Thymus (tissue), 11 donors: ENCODE measurements around the gene CALML6. TPM values are rescaled to one million over a fixed set of nuclear protein-coding genes. Genes with fewer than 3 reads are reported as not detected.

Experiments
- DNase-seq, 9 donors: peaks; one replicate each; pipeline ENCODE4 v3.0.0-alpha.2; 2013; ENCODE audit warnings: low spot score in 9 of 9, low read depth in 6 of 9, missing footprints in 1 of 9
- H3K27ac ChIP-seq, 2 donors: one replicate each; pipeline ENCODE4 v1.5.1; 2013; ENCODE audit warnings: control low read depth in 1 of 2, low read depth in 1 of 2, low read length in 1 of 2, mild to moderate bottlenecking in 1 of 2, moderate library complexity in 1 of 2
- H3K27me3 ChIP-seq, 2 donors: one replicate each; pipeline ENCODE4 v1.5.1; 2013; ENCODE audit warnings: low read length in 1 of 2; ENCODE audit not compliant: control insufficient read depth in 2 of 2, insufficient read depth in 1 of 2
- H3K36me3 ChIP-seq, 2 donors: one replicate each; pipeline ENCODE4 v1.5.1; 2013; ENCODE audit warnings: low read length in 1 of 2, mild to moderate bottlenecking in 1 of 2, moderate library complexity in 1 of 2; ENCODE audit not compliant: control insufficient read depth in 2 of 2, insufficient read depth in 2 of 2
- H3K4me1 ChIP-seq, 2 donors: one replicate each; pipeline ENCODE4 v1.5.1; 2013; ENCODE audit warnings: low read length in 2 of 2; ENCODE audit not compliant: control insufficient read depth in 2 of 2, insufficient read depth in 2 of 2
- H3K4me3 ChIP-seq, 2 donors: one replicate each; pipeline ENCODE4 v1.5.1; 2013; ENCODE audit warnings: low read length in 2 of 2, control low read depth in 1 of 2, mild to moderate bottlenecking in 1 of 2
- H3K9me3 ChIP-seq, 2 donors: one replicate each; pipeline ENCODE4 v1.5.1; 2013; ENCODE audit warnings: low read length in 1 of 2, mild to moderate bottlenecking in 1 of 2; ENCODE audit not compliant: control insufficient read depth in 2 of 2, insufficient read depth in 1 of 2
- WGBS: extraction: QIAGEN DNeasy Blood & Tissue Kit; methylation state at CpG from one replicate; pipeline ENCODE4 v1.1.7; 2013; 5-methylcytosine and 5-hydroxymethylcytosine counted together
- polyA plus RNA-seq: library from polyadenylated mRNA; stranded (reverse); fragments of 200-250 nt; gene quantifications from one replicate; pipeline ENCODE4 v1.2.3, GENCODE V29; 2013
- total RNA-seq: library from RNA; stranded (reverse); fragments of 120-200 nt; gene quantifications from one replicate; pipeline ENCODE4 v1.2.4, GENCODE V29; 2013
- donor health status: healthy.

Gene CALML6
- total and polyA plus RNA-seq, 2 donors, result 0.47 to 7.1 TPM

GRCh38 chr1:1906185-1907097 is 8.6 kb upstream of the CALML6 start:
- no peaks in the 10 kb centered on the region for H3K36me3 ChIP-seq
- WGBS, result 36% methylated on average over 15 of the region's 15 CpGs
- peak overlapping the region in 1 of 2 donors; percentile 41 for H3K27ac ChIP-seq
- no peak overlapping the region for H3K4me3 ChIP-seq
- peak in 5 of 9 donors; percentile 39 to 73 (median 67) for DNase-seq
- H3K9me3 ChIP-seq, result peaks cover 0 to 6% of the 10 kb centered on the region in 2 donors
- H3K27me3 ChIP-seq, result no peaks in the 10 kb centered on the region
- H3K4me1 ChIP-seq, result peaks cover 4 to 33% of the 10 kb centered on the region in 2 donors

DNA sequence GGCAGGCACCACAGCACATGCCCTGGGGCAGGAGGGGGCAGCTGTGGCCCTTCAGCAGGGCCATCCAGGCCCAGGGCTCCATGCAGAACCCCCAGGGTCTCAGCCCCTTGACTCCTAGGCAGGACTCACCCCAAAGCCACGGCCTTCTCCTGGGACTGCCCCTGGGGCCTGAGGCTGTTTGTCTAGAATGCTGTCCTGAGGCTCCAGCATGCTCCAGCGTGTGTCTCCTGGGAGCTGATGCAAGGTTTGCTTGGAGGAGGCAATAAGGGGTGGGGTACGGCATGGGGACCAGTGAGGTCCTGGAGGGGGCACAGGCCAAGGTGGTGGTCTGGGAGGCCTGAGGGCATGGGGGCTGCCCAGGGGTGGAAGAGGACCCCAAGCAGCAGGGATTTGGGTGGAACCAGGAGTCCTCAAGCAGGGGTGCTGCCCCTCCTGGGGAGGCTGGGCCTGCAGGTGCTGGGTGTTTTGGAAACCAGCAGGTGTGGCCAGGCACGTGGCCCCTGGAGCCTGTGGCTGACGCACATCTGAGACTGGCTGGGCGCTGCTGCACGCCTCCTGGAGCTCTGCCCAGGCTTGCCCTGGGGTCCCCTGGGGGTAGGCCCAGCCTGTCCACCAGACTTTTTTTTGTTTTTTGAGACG is 7.8 kb upstream of the CALML6 start:
- peaks cover 4 to 33% of the 10 kb centered on the region in 2 donors for H3K4me1 ChIP-seq
- no peaks in the 10 kb centered on the region for H3K27me3 ChIP-seq
- H3K9me3 ChIP-seq, result peaks cover 0 to 6% of the 10 kb centered on the region in 2 donors
- WGBS, result 85% methylated on average over 8 of the region's 8 CpGs
- H3K27ac ChIP-seq, result peak overlapping the region in 1 of 2 donors; percentile 41
- no peak overlapping the region for H3K4me3 ChIP-seq
- H3K36me3 ChIP-seq, result no peaks in the 10 kb centered on the region
- no peak for DNase-seq

DNA sequence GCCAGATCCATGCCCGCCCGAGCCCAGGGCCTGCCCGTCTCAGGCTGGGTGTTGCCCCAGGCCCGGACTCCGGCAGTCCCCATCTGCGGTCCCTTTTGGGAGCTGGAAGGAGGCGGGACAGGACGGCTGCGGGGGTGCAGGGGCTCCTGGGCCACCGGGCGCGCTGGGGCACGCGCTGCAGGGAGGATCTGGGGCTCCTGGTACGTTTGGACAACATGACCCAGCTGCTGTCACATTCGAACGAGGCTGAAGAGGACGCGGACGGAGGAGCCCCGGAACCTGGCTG is 6.6 kb upstream of the CALML6 start:
- Histone ChIP-seq H3K4me1 (peaks cover 4 to 33% of the 10 kb centered on the region in 2 donors), H3K36me3 (no peaks in the 10 kb centered on the region), H3K9me3 (peaks cover 0 to under 1% of the 10 kb centered on the region in 2 donors), H3K4me3 (peak overlapping the region; percentile 55 to 85), H3K27me3 (no peaks in the 10 kb centered on the region), H3K27ac (peak overlapping the region; percentile 57 to 86)
- 17% methylated on average over 21 of the region's 21 CpGs for WGBS
- DNase-seq, result no peak

- Histone ChIP-seq H3K9me3 (no peaks in the 10 kb centered on the region), H3K27me3 (peaks cover 0 to 2% of the 10 kb centered on the region in 2 donors), H3K4me1 (peaks cover 4 to 33% of the 10 kb centered on the region in 2 donors), H3K27ac (no peak overlapping the region), H3K4me3 (no peak overlapping the region), H3K36me3 (no peaks in the 10 kb centered on the region)
- 94% methylated on average over 6 of the region's 6 CpGs for WGBS
- no peak for DNase-seq
Measured at GRCh38 chr1:1910033-1910465, 5.0 kb upstream of the CALML6 start.

GRCh38 chr1:1910651-1911331 is 4.3 kb upstream of the CALML6 start:
- Histone ChIP-seq H3K4me3 (no peak overlapping the region), H3K27me3 (peaks cover 0 to 6% of the 10 kb centered on the region in 2 donors), H3K36me3 (no peaks in the 10 kb centered on the region), H3K9me3 (peaks cover 0 to 1% of the 10 kb centered on the region in 2 donors), H3K4me1 (peaks cover 4 to 33% of the 10 kb centered on the region in 2 donors), H3K27ac (no peak overlapping the region)
- no peak for DNase-seq
- 97% methylated on average over 22 of the region's 22 CpGs for WGBS

GRCh38 chr1:1911350-1912041 is 3.6 kb upstream of the CALML6 start:
- 93% methylated on average over 13 of the region's 13 CpGs for WGBS
- DNase-seq, result no peak
- H3K4me1 ChIP-seq, result peaks cover 4 to 28% of the 10 kb centered on the region in 2 donors

DNA sequence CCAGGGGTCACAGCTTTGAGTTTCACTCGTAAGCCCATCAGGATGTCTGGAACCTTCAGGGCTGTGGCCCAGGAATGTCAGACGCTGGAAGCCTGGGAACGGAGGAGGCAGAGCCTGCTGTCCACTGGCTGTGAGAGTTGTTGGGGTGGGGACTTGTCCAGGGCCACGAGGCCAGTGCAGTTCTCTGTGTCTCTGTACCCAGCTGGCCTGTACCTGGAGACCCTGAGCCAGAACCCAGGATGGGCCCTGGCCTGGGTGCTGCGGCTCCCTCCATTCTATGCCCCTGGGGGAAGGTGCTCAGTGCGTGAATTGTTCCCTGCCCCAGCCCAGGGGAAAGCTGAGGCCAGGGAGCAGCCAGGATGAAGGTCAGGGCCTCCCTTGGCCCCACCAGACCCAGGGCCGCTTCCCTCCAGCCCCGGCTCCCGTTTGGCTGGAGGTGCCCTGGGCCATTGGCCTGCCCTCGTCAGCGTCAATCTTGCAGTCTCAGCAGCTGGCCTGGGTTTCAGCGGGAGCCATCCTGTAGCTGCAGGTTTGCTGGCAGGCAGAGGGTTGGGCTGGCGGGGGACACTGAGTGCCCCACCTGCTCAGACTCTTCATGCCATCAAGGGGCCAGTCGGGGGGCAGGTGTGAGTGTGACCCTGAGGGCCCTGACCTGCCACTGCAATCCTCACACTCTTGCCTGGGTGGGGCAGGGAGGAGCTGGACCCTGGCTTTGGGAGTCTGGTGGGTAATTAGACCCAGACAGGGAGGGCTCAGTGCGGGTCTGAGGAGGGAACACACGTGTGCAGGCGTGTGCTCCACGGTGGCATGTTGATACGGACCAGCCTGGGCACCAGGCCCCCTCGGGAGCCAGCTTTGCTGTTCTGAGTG is 724 bp upstream of the CALML6 start:
- no peak for DNase-seq
- peaks cover 11 to 12% of the 10 kb centered on the region in 2 donors for H3K4me1 ChIP-seq

More at GRCh38 chr1:1911350-1912041, 3.6 kb upstream of the CALML6 start:
- Histone ChIP-seq H3K4me3 (no peak overlapping the region), H3K27me3 (peaks cover 0 to 6% of the 10 kb centered on the region in 2 donors), H3K27ac (no peak overlapping the region), H3K36me3 (no peaks in the 10 kb centered on the region), H3K9me3 (peaks cover 0 to 2% of the 10 kb centered on the region in 2 donors)

More for the DNA sequence above, 724 bp upstream of the CALML6 start:
- 91% methylated on average over 20 of the region's 20 CpGs for WGBS
- no peak overlapping the region for H3K27ac ChIP-seq
- H3K36me3 ChIP-seq, result no peaks in the 10 kb centered on the region
- peaks cover 3 to 20% of the 10 kb centered on the region in 2 donors for H3K27me3 ChIP-seq
- H3K9me3 ChIP-seq, result peaks cover 0 to 2% of the 10 kb centered on the region in 2 donors
- H3K4me3 ChIP-seq, result no peak overlapping the region
